HepG2 (cell line): ENCODE measurements around the gene RGL3. TPM values are rescaled to one million over a fixed set of nuclear protein-coding genes. Genes with fewer than 3 reads are reported as not detected.

ENCODE experiments used
- CBX1 ChIP-seq: IDR thresholded peaks from one replicate; pipeline ENCODE4 v1.6.1; 2016; ENCODE audit warnings: antibody characterized with exemption, low read depth
- FOXA3 ChIP-seq: IDR thresholded peaks from 2 replicates; pipeline ENCODE4 v1.6.1; 2016; ENCODE audit warnings: missing genetic modification reagents, missing compliant biosample characterization
- FOXO1 ChIP-seq: sonication (generic); formaldehyde crosslinking; IDR thresholded peaks from 2 replicates; pipeline ENCODE4 v1.4.0; 2020; ENCODE audit warnings: missing genetic modification reagents
- KDM5A ChIP-seq: fragments of 200-600 bp; sonication (generic); IDR thresholded peaks from 2 replicates; pipeline ENCODE4 v1.7.0; 2018; ENCODE audit warnings: antibody characterized with exemption, mild to moderate bottlenecking, low read length, borderline replicate concordance
- NCOA5 ChIP-seq: sonication (generic); formaldehyde crosslinking; IDR thresholded peaks from 2 replicates; pipeline ENCODE4 v1.4.0; 2020; ENCODE audit warnings: missing genetic modification reagents
- REXO4 ChIP-seq: sonication (generic); formaldehyde crosslinking; IDR thresholded peaks from 2 replicates; pipeline ENCODE4 v1.8.0; 2022; ENCODE audit warnings: missing genetic modification reagents, mild to moderate bottlenecking, borderline replicate concordance
- RFX1 ChIP-seq: fragments of 450-650 bp; IDR thresholded peaks from 2 replicates; pipeline ENCODE4 v1.6.1; 2017
- ZBTB20 ChIP-seq: sonication (generic); formaldehyde crosslinking; IDR thresholded peaks from 2 replicates; pipeline ENCODE4 v1.8.1; 2023; ENCODE audit warnings: missing genetic modification reagents, low read depth, mild to moderate bottlenecking, borderline replicate concordance
- ZNF256 ChIP-seq: sonication (generic); formaldehyde crosslinking; conservative IDR thresholded peaks from 2 replicates; pipeline ENCODE4 v1.4.0; 2020; ENCODE audit warnings: missing genetic modification reagents
- ZNF264 ChIP-seq: sonication (generic); formaldehyde crosslinking; IDR thresholded peaks from 2 replicates; pipeline ENCODE4 v1.4.0; 2020; ENCODE audit warnings: missing genetic modification reagents
- ZNF441 ChIP-seq: sonication (generic); formaldehyde crosslinking; IDR thresholded peaks from 2 replicates; pipeline ENCODE4 v1.7.0; 2021; ENCODE audit warnings: missing genetic modification reagents, borderline replicate concordance
- ZNF772 ChIP-seq: sonication (generic); formaldehyde crosslinking; IDR thresholded peaks from 2 replicates; pipeline ENCODE4 v1.5.0; 2020; ENCODE audit warnings: mild to moderate bottlenecking, missing genetic modification reagents
- ZNF850 ChIP-seq: sonication (generic); formaldehyde crosslinking; conservative IDR thresholded peaks from 2 replicates; pipeline ENCODE4 v1.9.0; 2021; ENCODE audit warnings: mild to moderate bottlenecking, missing genetic modification reagents
- polyA plus RNA-seq, 8 experiments: library from polyadenylated mRNA; depleted of rRNA in 3 of 8; stranded (reverse) in 7 of 8; unstranded in 1 of 8; fragments of >200 nt; fragmentation: Illumina TruSeq in 4 of 8; extraction: Trizol in 4 of 8; gene quantifications; 2 replicates each; pipeline versions ENCODE4 v1.2.1 to v1.2.3, GENCODE V29; 2011 to 2016; ENCODE audit warnings: low read depth in 4 of 8, missing spikeins in 1 of 8, mixed read lengths in 1 of 8; ENCODE audit not compliant: insufficient read depth in 1 of 8
- total RNA-seq, 5 experiments: library from RNA; depleted of rRNA; stranded (reverse); fragments of >200 nt; fragmentation: Illumina TruSeq; extraction: Trizol; gene quantifications; 2 replicates each; pipeline ENCODE4 v1.2.3, GENCODE V29; 2016; ENCODE audit warnings: low read depth in 1 of 5
- TF ChIP-seq, protein P1 (sequence below): IDR thresholded peaks from 2 replicates; pipeline ENCODE4 v1.6.1; 2016; ENCODE audit warnings: missing compliant biosample characterization, missing genetic modification reagents, borderline replicate concordance
- TF ChIP-seq, protein P2 (sequence below): sonication (generic); formaldehyde crosslinking; IDR thresholded peaks from 2 replicates; pipeline ENCODE4 v1.8.1; 2023; ENCODE audit warnings: mild to moderate bottlenecking, inconsistent platforms, moderate library complexity, missing genetic modification reagents, borderline replicate concordance
- TF ChIP-seq, protein P3 (sequence below), 2 experiments: fragments of 450-650 bp in 1 of 2; sonication (generic) in 1 of 2; formaldehyde crosslinking in 1 of 2; IDR thresholded peaks; 2 replicates each; pipeline versions ENCODE4 v1.6.1 to v1.8.0; 2016 to 2022; ENCODE audit warnings: antibody characterized with exemption in 1 of 2, mild to moderate bottlenecking in 1 of 2, missing genetic modification reagents in 1 of 2

The RGL3 gene
- total and polyA plus RNA-seq, 2 of the 13 experiments (the other 11 are each of a cell fraction or from before 2014, with no cell fraction given) = 4.2 to 7.6 TPM

DNA sequence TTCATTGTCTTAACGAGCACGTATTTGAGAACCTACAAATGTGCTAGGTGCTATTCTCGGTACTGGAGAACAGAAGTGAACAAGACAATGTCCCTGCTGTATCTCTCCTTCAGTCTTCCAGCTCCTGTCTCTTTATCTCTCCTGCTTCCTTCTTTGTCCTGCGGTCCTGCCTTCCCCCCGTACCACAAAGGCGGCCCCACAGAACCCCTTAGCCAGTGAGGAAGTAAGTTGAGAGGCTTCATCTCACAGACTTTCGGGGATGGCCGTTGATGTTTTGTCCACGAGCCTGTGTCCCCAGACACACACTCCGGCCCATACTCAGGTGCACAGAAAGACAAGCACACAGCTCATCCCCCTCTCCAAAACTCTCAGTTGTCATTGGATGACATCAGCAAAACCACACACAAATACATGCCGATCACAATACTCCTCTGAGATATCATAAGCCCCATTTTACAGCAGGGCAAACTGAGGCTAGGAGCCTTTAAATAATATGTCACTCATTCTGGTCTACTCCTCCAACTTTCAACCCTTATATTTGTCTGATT is 45.2 kb downstream of the RGL3 start (continued):
- TF ChIP-seq KDM5A = 0 out of 2 replicates have a peak, but pooled peaks have one; percentile 44
- TF ChIP-seq RFX1 = no peak; the same call in 1 of the 2 replicates
- TF ChIP-seq REXO4 (CRISPR knock-in tag) = no peak
- no peak for TF ChIP-seq CBX1
- no peak for TF ChIP-seq ZNF772 (CRISPR knock-in tag)
- no peak for TF ChIP-seq ZBTB20 (CRISPR knock-in tag)
- no peak for TF ChIP-seq FOXO1 (CRISPR knock-in tag)
- TF ChIP-seq, protein P1, sequence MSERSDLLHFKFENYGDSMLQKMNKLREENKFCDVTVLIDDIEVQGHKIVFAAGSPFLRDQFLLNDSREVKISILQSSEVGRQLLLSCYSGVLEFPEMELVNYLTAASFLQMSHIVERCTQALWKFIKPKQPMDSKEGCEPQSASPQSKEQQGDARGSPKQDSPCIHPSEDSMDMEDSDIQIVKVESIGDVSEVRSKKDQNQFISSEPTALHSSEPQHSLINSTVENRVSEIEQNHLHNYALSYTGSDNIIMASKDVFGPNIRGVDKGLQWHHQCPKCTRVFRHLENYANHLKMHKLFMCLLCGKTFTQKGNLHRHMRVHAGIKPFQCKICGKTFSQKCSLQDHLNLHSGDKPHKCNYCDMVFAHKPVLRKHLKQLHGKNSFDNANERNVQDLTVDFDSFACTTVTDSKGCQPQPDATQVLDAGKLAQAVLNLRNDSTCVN (CRISPR knock-in tag) = no peak
- TF ChIP-seq, protein P2, sequence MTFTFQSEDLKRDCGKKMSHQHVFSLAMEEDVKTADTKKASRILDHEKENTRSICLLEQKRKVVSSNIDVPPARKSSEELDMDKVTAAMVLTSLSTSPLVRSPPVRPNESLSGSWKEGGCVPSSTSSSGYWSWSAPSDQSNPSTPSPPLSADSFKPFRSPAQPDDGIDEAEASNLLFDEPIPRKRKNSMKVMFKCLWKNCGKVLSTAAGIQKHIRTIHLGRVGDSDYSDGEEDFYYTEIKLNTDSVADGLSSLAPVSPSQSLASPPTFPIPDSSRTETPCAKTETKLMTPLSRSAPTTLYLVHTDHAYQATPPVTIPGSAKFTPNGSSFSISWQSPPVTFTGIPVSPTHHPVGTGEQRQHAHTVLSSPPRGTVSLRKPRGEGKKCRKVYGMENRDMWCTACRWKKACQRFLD = no peak
- TF ChIP-seq, protein P3, sequence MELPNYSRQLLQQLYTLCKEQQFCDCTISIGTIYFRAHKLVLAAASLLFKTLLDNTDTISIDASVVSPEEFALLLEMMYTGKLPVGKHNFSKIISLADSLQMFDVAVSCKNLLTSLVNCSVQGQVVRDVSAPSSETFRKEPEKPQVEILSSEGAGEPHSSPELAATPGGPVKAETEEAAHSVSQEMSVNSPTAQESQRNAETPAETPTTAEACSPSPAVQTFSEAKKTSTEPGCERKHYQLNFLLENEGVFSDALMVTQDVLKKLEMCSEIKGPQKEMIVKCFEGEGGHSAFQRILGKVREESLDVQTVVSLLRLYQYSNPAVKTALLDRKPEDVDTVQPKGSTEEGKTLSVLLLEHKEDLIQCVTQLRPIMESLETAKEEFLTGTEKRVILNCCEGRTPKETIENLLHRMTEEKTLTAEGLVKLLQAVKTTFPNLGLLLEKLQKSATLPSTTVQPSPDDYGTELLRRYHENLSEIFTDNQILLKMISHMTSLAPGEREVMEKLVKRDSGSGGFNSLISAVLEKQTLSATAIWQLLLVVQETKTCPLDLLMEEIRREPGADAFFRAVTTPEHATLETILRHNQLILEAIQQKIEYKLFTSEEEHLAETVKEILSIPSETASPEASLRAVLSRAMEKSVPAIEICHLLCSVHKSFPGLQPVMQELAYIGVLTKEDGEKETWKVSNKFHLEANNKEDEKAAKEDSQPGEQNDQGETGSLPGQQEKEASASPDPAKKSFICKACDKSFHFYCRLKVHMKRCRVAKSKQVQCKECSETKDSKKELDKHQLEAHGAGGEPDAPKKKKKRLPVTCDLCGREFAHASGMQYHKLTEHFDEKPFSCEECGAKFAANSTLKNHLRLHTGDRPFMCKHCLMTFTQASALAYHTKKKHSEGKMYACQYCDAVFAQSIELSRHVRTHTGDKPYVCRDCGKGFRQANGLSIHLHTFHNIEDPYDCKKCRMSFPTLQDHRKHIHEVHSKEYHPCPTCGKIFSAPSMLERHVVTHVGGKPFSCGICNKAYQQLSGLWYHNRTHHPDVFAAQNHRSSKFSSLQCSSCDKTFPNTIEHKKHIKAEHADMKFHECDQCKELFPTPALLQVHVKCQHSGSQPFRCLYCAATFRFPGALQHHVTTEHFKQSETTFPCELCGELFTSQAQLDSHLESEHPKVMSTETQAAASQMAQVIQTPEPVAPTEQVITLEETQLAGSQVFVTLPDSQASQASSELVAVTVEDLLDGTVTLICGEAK (IDR thresholded peaks at IDR 0.05) = no peak
- TF ChIP-seq, protein P3 (CRISPR knock-in tag; IDR thresholded peaks at IDR 0.05) = no peak
- TF ChIP-seq ZNF441 = no peak
- no peak for TF ChIP-seq NCOA5
- TF ChIP-seq FOXA3 = no peak
- TF ChIP-seq ZNF264 = no peak
- TF ChIP-seq ZNF850 = no peak
- no peak for TF ChIP-seq ZNF256 (CRISPR knock-in tag)
